Spleen (tissue), 11 donors: ENCODE results near the gene SDC3. TPM values are rescaled to one million over a fixed set of nuclear protein-coding genes. Genes with fewer than 3 reads are reported as not detected.

Experiments used
- DNase-seq: peaks from one replicate; pipeline ENCODE4 v3.0.0-alpha.2; 2020
- H3K27ac ChIP-seq, 8 donors: fragments of 200-600 bp; sonication (generic) in 7 of 8; 1 replicate in 4 of 8; 2 replicates in 4 of 8; pipeline versions ENCODE4 v1.5.0 to v1.8.0; 2016 to 2021; ENCODE audit warnings: inconsistent platforms in 4 of 8, mild to moderate bottlenecking in 4 of 8, moderate library complexity in 1 of 8
- H3K27me3 ChIP-seq, 7 donors: fragments of 200-600 bp; sonication (generic) in 6 of 7; replicated peaks in 1 of 7; 1 replicate in 4 of 7; 2 replicates in 3 of 7; pipeline versions ENCODE4 v1.5.0 to v1.8.0; 2016 to 2021; ENCODE audit warnings: inconsistent platforms in 3 of 7, mild to moderate bottlenecking in 1 of 7
- H3K36me3 ChIP-seq, 6 donors: fragments of 200-600 bp; sonication (generic) in 5 of 6; 1 replicate in 4 of 6; 2 replicates in 2 of 6; pipeline versions ENCODE4 v1.5.0 to v1.8.0; 2016 to 2021; ENCODE audit warnings: inconsistent platforms in 2 of 6
- H3K4me1 ChIP-seq, 6 donors: fragments of 200-600 bp; sonication (generic) in 5 of 6; 1 replicate in 3 of 6; 2 replicates in 3 of 6; pipeline versions ENCODE4 v1.5.0 to v1.8.0; 2016 to 2021; ENCODE audit warnings: inconsistent platforms in 3 of 6
- H3K4me3 ChIP-seq, 8 donors: fragments of 200-600 bp; sonication (generic) in 7 of 8; 1 replicate in 4 of 8; 2 replicates in 4 of 8; pipeline versions ENCODE4 v1.5.0 to v1.8.0; 2016 to 2021; ENCODE audit warnings: inconsistent platforms in 4 of 8, mild to moderate bottlenecking in 4 of 8, moderate library complexity in 2 of 8
- H3K9me3 ChIP-seq, 8 donors: fragments of 200-600 bp; sonication (generic) in 7 of 8; 1 replicate in 4 of 8; 2 replicates in 4 of 8; pipeline versions ENCODE4 v1.5.0 to v1.8.0; 2016 to 2021; ENCODE audit warnings: inconsistent platforms in 4 of 8
- POLR2A ChIP-seq, 3 donors: fragments of 450-650 bp; IDR thresholded peaks; one replicate each; pipeline ENCODE4 v1.5.1; 2017; ENCODE audit warnings: antibody characterized with exemption in 3 of 3, mild to moderate bottlenecking in 1 of 3
- POLR2AphosphoS5 ChIP-seq, 3 donors: sonication (generic); formaldehyde crosslinking; IDR thresholded peaks; one replicate each; pipeline ENCODE4 v1.5.1; 2017; ENCODE audit warnings: antibody characterized with exemption in 3 of 3
- WGBS, 5 donors: extraction: QIAGEN DNeasy Blood & Tissue Kit in 3 of 5; methylation state at CpG; one replicate each; pipeline versions ENCODE4 v1.1.5 to v1.1.7; 2013 to 2018; 5-methylcytosine and 5-hydroxymethylcytosine counted together
- intact Hi-C: fragments of 100-400 bp; cut with DNase I; formaldehyde crosslinking; loops from one replicate; pipeline ENCODE4 v1.15.0; 2023; ENCODE audit warnings: low total_unique reads
- polyA plus RNA-seq, 3 donors: library from polyadenylated mRNA; stranded (reverse); fragments of 200-250 nt; gene quantifications; one replicate each; pipeline ENCODE4 v1.2.1, GENCODE V29; 2013
- total RNA-seq, 7 donors: library from RNA; depleted of rRNA in 3 of 7; stranded (reverse); fragments of >200 nt in 3 of 7; fragmentation: NEBNext Ultra II Directional in 4 of 7; extraction: Animal tissue kit (Norgen Biotek cat#: 25700) in 4 of 7; gene quantifications; one replicate each; pipeline versions ENCODE4 v1.1.0 to v1.2.1, GENCODE V29; 2016 to 2021
- TF ChIP-seq, protein P1 (sequence below), 11 experiments: fragments of 200-600 bp in 7 of 11; fragments of 450-650 bp in 4 of 11; sonication (generic) in 4 of 11; IDR thresholded peaks in 8 of 11; conservative IDR thresholded peaks in 3 of 11; 1 replicate in 7 of 11; 2 replicates in 4 of 11; pipeline versions ENCODE4 v1.4.0 to v1.8.0; 2016 to 2021; ENCODE audit warnings: antibody characterized with exemption in 11 of 11, inconsistent platforms in 4 of 11, mild to moderate bottlenecking in 1 of 11
- donor health status: healthy with polysubstance abuse.
- donor health status: DM: no; HTN: no; CAD: no; lungs with moderate emphysema.
- donor health status: DM: no; HTN: no; CAD: no.
- donor health status: Bipolar disorder and iron deficiency.
- donor health status: healthy.
- donor health status: DM: no; HTN: no; CAD: no.
- donor health status: DM: yes; HTN: yes; CAD: no.

The SDC3 gene
- total and polyA plus RNA-seq, 10 donors = 8.0 to 347 (median 159) TPM

GRCh38 chr1:30912913-30913652, 4.5 kb upstream of the SDC3 start:
- peaks cover 0 to 21% (median 5%) of the 10 kb centered on the region in 7 donors for H3K27me3 ChIP-seq

DNA sequence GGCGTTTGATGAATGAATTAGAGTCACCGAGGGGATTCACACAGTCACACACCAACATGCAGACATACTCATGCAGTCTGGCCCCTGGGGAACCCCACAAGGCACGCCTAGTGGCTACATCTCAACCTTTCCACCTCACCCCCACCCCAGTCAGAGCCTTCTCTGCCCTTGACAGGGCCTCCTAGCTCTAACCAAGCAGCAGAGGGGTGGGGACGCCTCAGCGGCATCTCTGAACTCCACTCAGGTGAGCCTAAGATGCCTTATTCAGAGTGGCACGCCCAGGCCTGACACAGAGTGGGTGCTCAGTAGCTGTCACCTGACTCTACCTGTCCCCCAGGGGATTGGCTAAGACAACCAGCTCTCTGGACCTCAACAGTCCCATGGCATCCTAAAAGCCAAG, 3.7 kb upstream of the SDC3 start:
- peak overlapping the region in 5 of 8 donors; percentile 26 to 81 (median 73) for H3K27ac ChIP-seq
- intact Hi-C loops = loop anchor here (5.0 to 10.0 kb wide), 3 partner anchors 110 to 187 kb away; partner anchors contain the start of gene MATN1
- H3K4me3 ChIP-seq = no peak overlapping the region
- no peaks in the 10 kb centered on the region for H3K9me3 ChIP-seq
- H3K36me3 ChIP-seq = no peaks in the 10 kb centered on the region
- WGBS, 5 donors = 76 to 82% (median 82%) methylated on average over 5 to 6 of the region's 6 CpGs
- peak; percentile 59 for DNase-seq
- H3K27me3 ChIP-seq = peaks cover 0 to 29% (median 12%) of the 10 kb centered on the region in 7 donors
- TF ChIP-seq POLR2A (IDR thresholded peaks at IDR 0.05) (no peak), POLR2AphosphoS5 (IDR thresholded peaks at IDR 0.05) (no peak)
- TF ChIP-seq, protein P1, sequence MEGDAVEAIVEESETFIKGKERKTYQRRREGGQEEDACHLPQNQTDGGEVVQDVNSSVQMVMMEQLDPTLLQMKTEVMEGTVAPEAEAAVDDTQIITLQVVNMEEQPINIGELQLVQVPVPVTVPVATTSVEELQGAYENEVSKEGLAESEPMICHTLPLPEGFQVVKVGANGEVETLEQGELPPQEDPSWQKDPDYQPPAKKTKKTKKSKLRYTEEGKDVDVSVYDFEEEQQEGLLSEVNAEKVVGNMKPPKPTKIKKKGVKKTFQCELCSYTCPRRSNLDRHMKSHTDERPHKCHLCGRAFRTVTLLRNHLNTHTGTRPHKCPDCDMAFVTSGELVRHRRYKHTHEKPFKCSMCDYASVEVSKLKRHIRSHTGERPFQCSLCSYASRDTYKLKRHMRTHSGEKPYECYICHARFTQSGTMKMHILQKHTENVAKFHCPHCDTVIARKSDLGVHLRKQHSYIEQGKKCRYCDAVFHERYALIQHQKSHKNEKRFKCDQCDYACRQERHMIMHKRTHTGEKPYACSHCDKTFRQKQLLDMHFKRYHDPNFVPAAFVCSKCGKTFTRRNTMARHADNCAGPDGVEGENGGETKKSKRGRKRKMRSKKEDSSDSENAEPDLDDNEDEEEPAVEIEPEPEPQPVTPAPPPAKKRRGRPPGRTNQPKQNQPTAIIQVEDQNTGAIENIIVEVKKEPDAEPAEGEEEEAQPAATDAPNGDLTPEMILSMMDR (IDR thresholded peaks at IDR 0.05 in 8 of 11, conservative IDR thresholded peaks at IDR 0.05 in 3 of 11) = no peak
- H3K4me1 ChIP-seq = peaks cover 10 to 60% (median 41%) of the 10 kb centered on the region in 6 donors

More at GRCh38 chr1:30912913-30913652, 4.5 kb upstream of the SDC3 start:
- H3K27ac ChIP-seq = peak overlapping the region in 5 of 8 donors; percentile 39 to 81 (median 73)
- 65 to 74% (median 67%) methylated on average over 7 to 10 of the region's 10 CpGs for WGBS, 5 donors
- H3K9me3 ChIP-seq = no peaks in the 10 kb centered on the region
- H3K4me3 ChIP-seq = no peak overlapping the region
- no peak for TF ChIP-seq POLR2A (IDR thresholded peaks at IDR 0.05)
- peak; percentile 27 to 76 (median 51) for TF ChIP-seq POLR2AphosphoS5 (IDR thresholded peaks at IDR 0.05)
- H3K4me1 ChIP-seq = peaks cover 8 to 52% (median 32%) of the 10 kb centered on the region in 6 donors
- DNase-seq = peak; percentile 85
- no peaks in the 10 kb centered on the region for H3K36me3 ChIP-seq
- intact Hi-C loops = loop anchor here (5.0 to 10.0 kb wide), 3 partner anchors 111 to 188 kb away; partner anchors contain the start of gene MATN1

DNA sequence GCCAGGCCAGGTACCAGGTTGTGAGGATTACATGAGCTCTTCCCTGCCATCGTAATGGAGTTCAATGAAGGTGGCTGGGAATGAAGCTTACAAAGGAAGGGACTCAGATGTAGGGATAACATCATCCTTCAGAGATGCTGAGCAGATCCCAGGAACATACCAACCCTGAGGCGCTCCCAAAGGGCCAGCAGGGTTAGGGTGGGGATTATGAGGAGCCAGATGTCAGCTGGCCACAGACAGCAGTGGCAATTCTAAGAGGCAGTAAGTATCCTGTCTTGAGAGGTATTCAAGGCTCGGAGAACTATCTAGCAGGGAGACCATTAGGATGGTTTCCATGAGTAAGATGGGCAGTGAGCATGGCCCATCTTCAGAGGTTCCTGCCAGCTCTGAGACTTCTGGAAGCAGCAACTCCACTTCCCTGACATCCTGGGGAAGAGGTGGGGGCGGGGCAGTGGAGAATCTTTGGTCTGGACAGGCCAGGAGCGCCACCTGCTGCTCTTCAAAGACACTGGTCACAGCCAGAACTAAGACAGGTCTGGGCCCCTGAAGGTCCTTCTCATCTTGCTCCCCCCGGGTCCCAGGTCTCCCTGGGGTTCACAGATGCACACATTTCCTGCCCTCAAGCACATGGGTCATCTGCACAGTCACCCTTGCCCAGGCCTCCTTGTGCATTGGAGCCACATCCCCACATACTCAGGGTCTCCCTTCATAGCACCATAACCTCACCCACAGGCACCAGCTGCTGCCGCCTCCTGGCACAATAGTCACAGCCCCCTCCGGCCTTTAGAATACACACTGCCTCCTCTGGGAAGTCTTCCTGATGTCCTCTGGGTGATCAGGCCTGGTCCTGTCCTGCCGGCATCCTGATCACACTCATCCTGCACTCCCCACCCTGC, 2.7 kb upstream of the SDC3 start:
- Histone ChIP-seq H3K27ac (peak overlapping the region in 3 of 8 donors; percentile 73 to 81 (median 77)), H3K4me1 (peaks cover 10 to 70% (median 48%) of the 10 kb centered on the region in 6 donors), H3K4me3 (no peak overlapping the region), H3K27me3 (peaks cover 0 to 39% (median 14%) of the 10 kb centered on the region in 7 donors), H3K36me3 (no peaks in the 10 kb centered on the region), H3K9me3 (no peaks in the 10 kb centered on the region)
- intact Hi-C loops = loop anchor here (5.0 to 10.0 kb wide), 3 partner anchors 109 to 187 kb away; partner anchors contain the start of gene MATN1
- peak; percentile 87 for DNase-seq
- WGBS, 5 donors = 36 to 50% (median 44%) methylated on average over 7 to 9 of the region's 9 CpGs
- TF ChIP-seq, protein P1 (IDR thresholded peaks at IDR 0.05 in 8 of 11, conservative IDR thresholded peaks at IDR 0.05 in 3 of 11) = peak; percentile 56 to 91 (median 76)
- no peak for TF ChIP-seq POLR2A (IDR thresholded peaks at IDR 0.05)

DNA sequence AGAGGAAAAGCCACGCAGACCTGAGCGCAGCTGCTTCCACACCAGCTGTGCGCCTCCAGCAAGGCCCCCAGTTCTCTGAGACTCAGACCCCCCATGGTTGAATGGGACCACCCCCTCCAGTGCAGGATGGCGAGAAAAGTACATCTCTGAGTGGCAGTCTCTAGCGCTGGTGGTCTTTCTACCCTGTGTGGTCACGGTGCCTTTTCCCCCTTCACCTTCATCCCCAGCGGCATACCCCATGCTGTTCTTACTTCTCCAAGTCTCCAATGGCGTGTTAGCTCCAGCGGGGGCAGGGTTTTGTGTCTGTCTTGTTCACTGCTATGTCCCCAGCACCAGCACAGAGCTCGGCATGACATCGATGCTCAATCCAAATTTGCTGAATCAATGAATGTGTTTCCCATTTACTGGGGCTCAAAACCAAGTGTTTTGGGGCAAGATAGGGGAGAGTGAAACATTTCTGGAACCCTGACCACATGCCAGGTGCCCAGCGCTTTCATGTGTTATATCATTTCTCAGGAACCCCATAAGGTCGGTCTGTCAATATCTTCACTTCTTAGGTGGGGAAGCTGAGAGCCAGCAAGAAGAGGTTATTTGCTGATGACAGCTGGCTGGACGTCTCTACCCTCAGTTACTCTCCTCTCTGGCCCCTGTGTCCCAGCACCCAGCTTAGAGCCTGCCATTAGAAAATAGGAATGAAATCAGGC, 959 bp upstream of the SDC3 start:
- 42 to 66% (median 53%) methylated on average over 11 to 14 of the region's 14 CpGs for WGBS, 5 donors
- DNase-seq = no peak
- Histone ChIP-seq H3K27me3 (peaks cover 0 to 43% (median 14%) of the 10 kb centered on the region in 7 donors), H3K27ac (peak overlapping the region in 5 of 8 donors; percentile 39 to 84 (median 66)), H3K36me3 (no peaks in the 10 kb centered on the region), H3K4me3 (peak overlapping the region in 5 of 8 donors; percentile 32 to 70 (median 45)), H3K4me1 (peaks cover 10 to 83% (median 56%) of the 10 kb centered on the region in 6 donors), H3K9me3 (no peaks in the 10 kb centered on the region)
- TF ChIP-seq POLR2AphosphoS5 (IDR thresholded peaks at IDR 0.05) = no peak
- intact Hi-C loops = loop anchor here (5.0 to 10.0 kb wide), 3 partner anchors 107 to 185 kb away; partner anchors contain the start of gene MATN1
